ENCODE measurements around the gene ZNF845. TPM values are rescaled to one million over a fixed set of nuclear protein-coding genes. Genes with fewer than 3 reads are reported as not detected.

Gene ZNF845
- total and polyA plus RNA-seq, 2 of the 4 experiments (the other 2 are of a cell fraction): 1.2 to 9.5 TPM

- Histone ChIP-seq H4K20me1 (ENCODE audit: insufficient read depth, low read length) (no peaks in the 10 kb centered on the region), H3K36me3 (ENCODE audit: control insufficient read depth, insufficient read depth, low read length) (no peaks in the 10 kb centered on the region), H3K9ac (ENCODE audit: low read depth, low read length) (no peak overlapping the region), H2AK9ac (replicated peaks; ENCODE audit: low read depth, low read length, poor library complexity) (no peak overlapping the region), H3K27me3 (ENCODE audit: control insufficient read depth, insufficient read depth, low read length) (no peaks in the 10 kb centered on the region), H2AK5ac (ENCODE audit: low read depth, low read length) (no peak overlapping the region), H3K9me1 (ENCODE audit: insufficient read depth, low read length) (no peaks in the 10 kb centered on the region), H2BK20ac (ENCODE audit: low read depth, low read length) (no peak overlapping the region), H2BK5ac (ENCODE audit: low read depth, low read length, poor library complexity, severe bottlenecking) (no peak overlapping the region), H4K5ac (ENCODE audit: low read depth, low read length) (no peak overlapping the region), H3K79me1 (ENCODE audit: low read depth in 1 of 2, low read length in 2 of 2) (no peaks in the 10 kb centered on the region), H3K56ac (ENCODE audit: extremely low read depth, insufficient read depth, low read length) (no peak overlapping the region), H2BK120ac (ENCODE audit: low read depth, low read length) (no peak overlapping the region), H3K4ac (ENCODE audit: low read depth, low read length) (no peak overlapping the region), H3K18ac (ENCODE audit: low read depth, low read length) (no peak overlapping the region), H3K9me3 (ENCODE audit: control insufficient read depth, insufficient read depth, low read length) (peaks cover 19% of the 10 kb centered on the region), H3K4me2 (ENCODE audit: low read depth, low read length) (peak overlapping the region; percentile 78), H3K4me3 (ENCODE audit: insufficient read depth, low read depth, low read length) (peak overlapping the region; percentile 38; the same call in 1 of the 2 replicates), H4K8ac (ENCODE audit: low read depth in 2 of 2, low read length in 2 of 2) (no peak overlapping the region), H2BK15ac (ENCODE audit: low read depth, low read length) (no peak overlapping the region), H3K23ac (ENCODE audit: low read depth, low read length) (no peak overlapping the region), H4K91ac (ENCODE audit: insufficient read depth, low read depth, low read length) (no peak overlapping the region), H3K27ac (ENCODE audit: insufficient read depth, low read length) (no peak overlapping the region), H3K14ac (replicated peaks; ENCODE audit: low read depth, low read length) (no peak overlapping the region), H3K4me1 (ENCODE audit: control insufficient read depth, insufficient read depth, low read length) (no peaks in the 10 kb centered on the region), H2AFZ (replicated peaks; ENCODE audit: low read length, poor library complexity) (peak overlapping the region; percentile 63)
- in situ Hi-C loops (cut with MboI; ENCODE audit: low sequenced_read_pairs): no loop called here
- no TSS peak for BruUV-seq (replicated peaks)
- ChIA-PET POLR2A (ENCODE audit: unreplicated experiment) (no interaction called here), CTCF (no interaction called here)
- intact Hi-C loops (cut with micrococcal nuclease): no loop called here
- dilution Hi-C loops (cut with HindIII; ENCODE audit: low sequenced_read_pairs, unreplicated experiment): no loop called here
- WGBS, 2 experiments (ENCODE audit: extremely low coverage in 2 of 2, insufficient read length in 1 of 2): 8% methylated on average over 13 of the region's 32 CpGs; no CpG with 5 or more reads in 1 of the 2 experiments
- ATAC-seq (ENCODE audit: low read depth): peak; percentile 60
- peak; percentile 22; the same call in 1 of the 2 replicates for TF ChIP-seq SMC3 (IDR thresholded peaks at IDR 0.05; ENCODE audit: low read depth, low read length)
- no peak for TF ChIP-seq NFE2L2 (IDR thresholded peaks at IDR 0.05; ENCODE audit: low read depth, low read length)
- TF ChIP-seq, protein P1, sequence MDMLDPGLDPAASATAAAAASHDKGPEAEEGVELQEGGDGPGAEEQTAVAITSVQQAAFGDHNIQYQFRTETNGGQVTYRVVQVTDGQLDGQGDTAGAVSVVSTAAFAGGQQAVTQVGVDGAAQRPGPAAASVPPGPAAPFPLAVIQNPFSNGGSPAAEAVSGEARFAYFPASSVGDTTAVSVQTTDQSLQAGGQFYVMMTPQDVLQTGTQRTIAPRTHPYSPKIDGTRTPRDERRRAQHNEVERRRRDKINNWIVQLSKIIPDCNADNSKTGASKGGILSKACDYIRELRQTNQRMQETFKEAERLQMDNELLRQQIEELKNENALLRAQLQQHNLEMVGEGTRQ (IDR thresholded peaks at IDR 0.05; ENCODE audit: low read depth, low read length): no peak
- TF ChIP-seq RAD21 (IDR thresholded peaks at IDR 0.05; ENCODE audit: low read length): peak; percentile 33; the same call in 1 of the 2 replicates
- DNase-seq: no peak
Measured at GRCh38 chr19:53308339-53308811, 25.2 kb upstream of the ZNF845 start.
